PC-3 (cell line): ENCODE measurements around the gene INTS1. TPM values are rescaled to one million over a fixed set of nuclear protein-coding genes. Genes with fewer than 3 reads are reported as not detected.

Experiments used
- ATAC-seq: fragments of 200-7000 bp; cut with Tn5 transposase; 2 replicates; pipeline ENCODE4 v1.9.1; 2020; ENCODE audit warnings: mild to moderate bottlenecking, moderate library complexity
- BruUV-seq: library from RNA; stranded (reverse); fragments of 400-500 nt; replicated peaks from 2 replicates; lab custom pipeline; 2021; lab: Mats Ljungman, UMichigan
- CTCF ChIA-PET: fragments of 300-600 bp; sonication (Branson Sonifier 250); formaldehyde crosslinking; loops from one replicate; lab custom pipeline; 2022; ENCODE audit warnings: antibody characterized with exemption; lab: Charles Lee
- POLR2A ChIA-PET: fragments of 300-600 bp; sonication (Branson Sonifier 250); formaldehyde crosslinking; loops from one replicate; lab custom pipeline; 2022; ENCODE audit warnings: antibody characterized with exemption; ENCODE audit not compliant: unreplicated experiment; lab: Charles Lee
- DNase-seq: peaks from one replicate; pipeline ENCODE4 v3.0.0-alpha.2; 2015
- H2AFZ ChIP-seq: fragments of 300-600 bp; sonication (generic); 2 replicates; pipeline ENCODE4 v1.6.0; 2016; ENCODE audit warnings: antibody characterized with exemption, low read length
- H3F3A ChIP-seq: fragments of 300-600 bp; sonication (generic); one replicate; pipeline ENCODE4 v1.6.0; 2017; ENCODE audit warnings: antibody characterized with exemption, low read length, control low read depth, mild to moderate bottlenecking; ENCODE audit not compliant: unreplicated experiment
- H3K27ac ChIP-seq: fragments of 300-600 bp; sonication (generic); 2 replicates; pipeline ENCODE4 v1.5.1; 2016; ENCODE audit warnings: mild to moderate bottlenecking, low read length
- H3K27me3 ChIP-seq: fragments of 300-600 bp; sonication (generic); 2 replicates; pipeline ENCODE4 v1.6.1; 2016; ENCODE audit warnings: low read length, mixed read lengths
- H3K36me3 ChIP-seq: fragments of 300-600 bp; sonication (generic); 2 replicates; pipeline ENCODE4 v1.6.1; 2016; ENCODE audit warnings: low read depth, mixed run types, low read length, mixed read lengths
- H3K4me1 ChIP-seq: fragments of 300-600 bp; sonication (generic); 2 replicates; pipeline ENCODE4 v1.5.1; 2016; ENCODE audit warnings: low read length; ENCODE audit not compliant: insufficient read depth
- H3K4me2 ChIP-seq: fragments of 300-600 bp; sonication (generic); 2 replicates; pipeline ENCODE4 v1.6.0; 2016; ENCODE audit warnings: low read length
- H3K4me3 ChIP-seq: fragments of 300-600 bp; sonication (generic); 2 replicates; pipeline ENCODE4 v1.5.1; 2016; ENCODE audit warnings: mild to moderate bottlenecking, low read length, mixed read lengths
- H3K79me2 ChIP-seq: fragments of 300-600 bp; sonication (generic); 2 replicates; pipeline ENCODE4 v1.6.1; 2017; ENCODE audit warnings: low read length, mixed read lengths
- H3K9ac ChIP-seq: fragments of 300-600 bp; sonication (generic); 2 replicates; pipeline ENCODE4 v1.6.0; 2016; ENCODE audit warnings: mild to moderate bottlenecking, low read length
- H3K9me2 ChIP-seq: fragments of 300-600 bp; sonication (generic); replicated peaks from 2 replicates; pipeline ENCODE4 v1.6.1; 2016; ENCODE audit warnings: mixed run types, low read length, mixed read lengths
- H3K9me3 ChIP-seq: fragments of 300-600 bp; sonication (generic); 2 replicates; pipeline ENCODE4 v1.6.1; 2016; ENCODE audit warnings: low read length, mixed read lengths
- H4K20me1 ChIP-seq: fragments of 300-600 bp; sonication (generic); 2 replicates; pipeline ENCODE4 v1.6.1; 2016; ENCODE audit warnings: low read length, mixed read lengths
- CTCF ChIP-seq: fragments of 300-600 bp; sonication (generic); conservative IDR thresholded peaks from 2 replicates; pipeline ENCODE4 v1.5.1; 2017; ENCODE audit warnings: antibody characterized with exemption, low read depth, mild to moderate bottlenecking, low read length
- EZH2 ChIP-seq: fragments of 300-600 bp; sonication (generic); IDR thresholded peaks from one replicate; pipeline ENCODE4 v1.6.1; 2017; ENCODE audit warnings: antibody characterized with exemption, mild to moderate bottlenecking, low read length; ENCODE audit not compliant: unreplicated experiment
- EZH2phosphoT487 ChIP-seq: fragments of 300-600 bp; sonication (generic); IDR thresholded peaks from 2 replicates; pipeline ENCODE4 v1.6.1; 2018; ENCODE audit warnings: mild to moderate bottlenecking, antibody characterized with exemption, low read length, borderline replicate concordance
- intact Hi-C: fragments of 100-400 bp; cut with micrococcal nuclease; formaldehyde crosslinking; loops from 2 replicates; pipeline ENCODE4 v1.9.0; 2023
- total RNA-seq: library from RNA; depleted of rRNA; stranded (reverse); fragments of >200 nt; gene quantifications from 2 replicates; pipeline ENCODE4 v1.2.3, GENCODE V29; 2014

INTS1 gene
- total RNA-seq, 1 experiment from 2014 or later: 62.9 TPM

- H3K9me3 ChIP-seq: no peaks in the 10 kb centered on the region
- no peak overlapping the region for H3K9ac ChIP-seq
- H2AFZ ChIP-seq: no peak overlapping the region
- no peaks in the 10 kb centered on the region for H3K9me2 ChIP-seq
- ChIA-PET POLR2A (no interaction called here), CTCF (no interaction called here)
- no peaks in the 10 kb centered on the region for H3K27me3 ChIP-seq
- intact Hi-C loops: no loop called here
- no peak overlapping the region for H3K27ac ChIP-seq
- no peak overlapping the region for H3K4me3 ChIP-seq
- no peaks in the 10 kb centered on the region for H4K20me1 ChIP-seq
- no peaks in the 10 kb centered on the region for H3K36me3 ChIP-seq
- no peaks in the 10 kb centered on the region for H3K79me2 ChIP-seq
- DNase-seq: peak; percentile 29
- peak; percentile 59 for ATAC-seq
- no peak overlapping the region for H3K4me2 ChIP-seq
- TF ChIP-seq EZH2phosphoT487: no peak
- TF ChIP-seq CTCF: no peak
- TF ChIP-seq EZH2: no peak
- H3F3A ChIP-seq: no peaks in the 10 kb centered on the region
- H3K4me1 ChIP-seq: 0 out of 2 replicates have a peak, but pooled peaks cover 7% of the 10 kb centered on the region
- BruUV-seq: no TSS peak
Measured at GRCh38 chr7:1466524-1467271, 37.5 kb downstream of the INTS1 start.

GRCh38 chr7:1464694-1465093, 39.5 kb downstream of the INTS1 start:
- no peak overlapping the region for H2AFZ ChIP-seq
- POLR2A ChIA-PET: no interaction called here
- H3K27ac ChIP-seq: no peak overlapping the region
- H3K9ac ChIP-seq: no peak overlapping the region
- ATAC-seq: no peak
- H3K4me1 ChIP-seq: peaks cover 7% of the 10 kb centered on the region; the same call in 1 of the 2 replicates
- no peaks in the 10 kb centered on the region for H3K79me2 ChIP-seq
- H3K36me3 ChIP-seq: no peaks in the 10 kb centered on the region
- H3K4me3 ChIP-seq: no peak overlapping the region
- H3K9me2 ChIP-seq: no peaks in the 10 kb centered on the region
- DNase-seq: no peak
- intact Hi-C loops: no loop called here
- no peaks in the 10 kb centered on the region for H3F3A ChIP-seq
- no peak for TF ChIP-seq EZH2phosphoT487
- TF ChIP-seq EZH2: no peak
- no peak for TF ChIP-seq CTCF
- no peaks in the 10 kb centered on the region for H4K20me1 ChIP-seq
- H3K9me3 ChIP-seq: no peaks in the 10 kb centered on the region
- no peak overlapping the region for H3K4me2 ChIP-seq
- CTCF ChIA-PET: no interaction called here
- no peaks in the 10 kb centered on the region for H3K27me3 ChIP-seq
- no TSS peak for BruUV-seq

GRCh38 chr7:1463676-1464223, 40.4 kb downstream of the INTS1 start:
- DNase-seq (no peak), ATAC-seq (no peak)
- H3K9ac ChIP-seq: no peak overlapping the region
- intact Hi-C loops: no loop called here
- H4K20me1 ChIP-seq: no peaks in the 10 kb centered on the region
- H3K36me3 ChIP-seq: no peaks in the 10 kb centered on the region
- ChIA-PET POLR2A (no interaction called here), CTCF (no interaction called here)
- H3F3A ChIP-seq: no peaks in the 10 kb centered on the region
- H3K4me2 ChIP-seq: no peak overlapping the region
- peaks cover 4% of the 10 kb centered on the region for H3K79me2 ChIP-seq
- no peaks in the 10 kb centered on the region for H3K9me2 ChIP-seq
- no peak for TF ChIP-seq CTCF
- TF ChIP-seq EZH2phosphoT487: no peak
- TF ChIP-seq EZH2: no peak
- peaks cover 7% of the 10 kb centered on the region; the same call in 1 of the 2 replicates for H3K4me1 ChIP-seq
- no peaks in the 10 kb centered on the region for H3K27me3 ChIP-seq
- H2AFZ ChIP-seq: no peak overlapping the region
- H3K9me3 ChIP-seq: no peaks in the 10 kb centered on the region
- no peak overlapping the region for H3K27ac ChIP-seq
- H3K4me3 ChIP-seq: no peak overlapping the region
- BruUV-seq: no TSS peak
